HepG2 (cell line): ENCODE results near the gene EDAR. TPM values are rescaled to one million over a fixed set of nuclear protein-coding genes. Genes with fewer than 3 reads are reported as not detected.

ENCODE experiments used
- ATAC-seq: fragments of 200-7000 bp; cut with Tn5 transposase; 3 replicates; pipeline ENCODE4 v1.9.1; 2020; ENCODE audit warnings: mild to moderate bottlenecking, moderate library complexity
- BruUV-seq: library from RNA; stranded (reverse); fragments of 400-500 nt; replicated peaks from 2 replicates; lab custom pipeline; 2021; lab: Mats Ljungman, UMichigan
- CTCF ChIA-PET: fragments of 300-600 bp; formaldehyde crosslinking; extraction: SDS; loops from one replicate; lab custom pipeline; 2021; ENCODE audit warnings: low total read pairs, inconsistent platforms, low intra/inter-chr PET ratio; lab: Yijun Ruan, JAX
- POLR2A ChIA-PET: fragments of 350-600 bp; sonication (Branson Sonifier 250); formaldehyde crosslinking; loops from one replicate; lab custom pipeline; 2020; ENCODE audit warnings: antibody characterized with exemption, inconsistent platforms; lab: Yijun Ruan, JAX
- DNase-seq: peaks from one replicate; pipeline ENCODE4 v3.0.0-alpha.2; 2015; ENCODE audit warnings: low spot score
- FAIRE-seq: peaks from 3 replicates; lab custom pipeline; 2011; peaks lifted over from hg19 to GRCh38; lab: Jason Lieb, UNC
- H2AFZ ChIP-seq: one replicate; pipeline ENCODE4 v1.6.1; 2011; ENCODE audit warnings: low read length, inconsistent platforms
- H3K27ac ChIP-seq: fragments of 300-600 bp; 3 replicates; pipeline ENCODE4 v1.8.0; 2011; ENCODE audit warnings: mixed run types, mild to moderate bottlenecking, mixed read lengths, low read length, inconsistent platforms; ENCODE audit not compliant: insufficient read depth; ENCODE audit errors: extremely low read length
- H3K27me3 ChIP-seq, 2 experiments: fragments of 200-600 bp in 1 of 2; 2 replicates in 1 of 2; 3 replicates in 1 of 2; pipeline versions ENCODE4 v1.6.0 to v1.8.0; 2011; ENCODE audit warnings: low read length in 2 of 2, mild to moderate bottlenecking in 2 of 2, moderate library complexity in 2 of 2, inconsistent platforms in 1 of 2; ENCODE audit not compliant: insufficient read depth in 2 of 2, control insufficient read depth in 1 of 2
- H3K36me3 ChIP-seq, 2 experiments: fragments of 200-600 bp in 1 of 2; replicated peaks in 1 of 2; 2 replicates in 1 of 2; 3 replicates in 1 of 2; pipeline versions ENCODE4 v1.5.1 to v1.8.0; 2011; ENCODE audit warnings: low read length in 2 of 2, inconsistent platforms in 1 of 2; ENCODE audit not compliant: insufficient read depth in 2 of 2, control insufficient read depth in 1 of 2
- H3K4me1 ChIP-seq: 2 replicates; pipeline ENCODE4 v1.5.1; 2012; ENCODE audit warnings: low read length, inconsistent platforms; ENCODE audit not compliant: insufficient read depth
- H3K4me2 ChIP-seq: 2 replicates; pipeline ENCODE4 v1.6.0; 2011; ENCODE audit warnings: low read depth, low read length, inconsistent platforms
- H3K4me3 ChIP-seq, 3 experiments: fragments of 200-600 bp in 1 of 3; sonication (generic), shearing (Covaris generic) in 1 of 3; replicated peaks in 1 of 3; 2 replicates each; pipeline ENCODE4 v1.5.1; 2011 to 2016; ENCODE audit warnings: low read length in 3 of 3, inconsistent platforms in 2 of 3, low read depth in 2 of 3, mild to moderate bottlenecking in 2 of 3, control low read depth in 1 of 3, mixed read lengths in 1 of 3; ENCODE audit not compliant: insufficient read depth in 1 of 3
- H3K79me2 ChIP-seq: one replicate; pipeline ENCODE4 v1.6.1; 2011; ENCODE audit warnings: low read length, inconsistent platforms; ENCODE audit not compliant: insufficient read depth
- H3K9ac ChIP-seq: 2 replicates; pipeline ENCODE4 v1.6.0; 2011; ENCODE audit warnings: mild to moderate bottlenecking, low read depth, low read length, inconsistent platforms; ENCODE audit not compliant: insufficient read depth
- H3K9me3 ChIP-seq: 2 replicates; pipeline ENCODE4 v1.5.1; 2012; ENCODE audit warnings: mild to moderate bottlenecking, low read length
- H4K20me1 ChIP-seq: 2 replicates; pipeline ENCODE4 v1.6.0; 2011; ENCODE audit warnings: inconsistent platforms, mild to moderate bottlenecking, low read length, moderate library complexity; ENCODE audit not compliant: insufficient read depth
- CBX5 ChIP-seq: sonication (generic); formaldehyde crosslinking; IDR thresholded peaks from 2 replicates; pipeline ENCODE4 v1.4.0; 2020; ENCODE audit warnings: missing genetic modification reagents, borderline replicate concordance
- EEA1 ChIP-seq: sonication (generic); formaldehyde crosslinking; IDR thresholded peaks from 2 replicates; pipeline ENCODE4 v1.5.1; 2020; ENCODE audit warnings: mild to moderate bottlenecking, missing genetic modification reagents, borderline replicate concordance
- FOXO1 ChIP-seq: sonication (generic); formaldehyde crosslinking; IDR thresholded peaks from 2 replicates; pipeline ENCODE4 v1.4.0; 2020; ENCODE audit warnings: missing genetic modification reagents
- KDM5B ChIP-seq: sonication (generic); formaldehyde crosslinking; IDR thresholded peaks from 2 replicates; pipeline ENCODE4 v1.4.0; 2020; ENCODE audit warnings: missing genetic modification reagents, mild to moderate bottlenecking, borderline replicate concordance
- LCORL ChIP-seq, 2 experiments: fragments of 450-650 bp in 1 of 2; sonication (generic) in 1 of 2; formaldehyde crosslinking in 1 of 2; IDR thresholded peaks; 2 replicates each; pipeline versions ENCODE4 v1.5.0 to v1.6.1; 2017 to 2020; ENCODE audit warnings: antibody characterized with exemption in 1 of 2, missing genetic modification reagents in 1 of 2
- MED13 ChIP-seq: sonication (generic); formaldehyde crosslinking; IDR thresholded peaks from 2 replicates; pipeline ENCODE4 v1.5.0; 2020; ENCODE audit warnings: missing genetic modification reagents
- MZF1 ChIP-seq: sonication (generic); formaldehyde crosslinking; IDR thresholded peaks from 2 replicates; pipeline ENCODE4 v1.8.1; 2023; ENCODE audit warnings: mild to moderate bottlenecking, missing genetic modification reagents, borderline replicate concordance
- NR0B2 ChIP-seq: sonication (generic); formaldehyde crosslinking; IDR thresholded peaks from 2 replicates; pipeline ENCODE4 v1.4.0; 2020; ENCODE audit warnings: mild to moderate bottlenecking, missing genetic modification reagents
- PLRG1 ChIP-seq: fragments of 450-650 bp; conservative IDR thresholded peaks from 2 replicates; pipeline ENCODE4 v1.6.1; 2016
- TAF1 ChIP-seq: sonication (generic); formaldehyde crosslinking; IDR thresholded peaks from 2 replicates; pipeline ENCODE4 v1.4.0; 2020; ENCODE audit warnings: missing genetic modification reagents
- ZBTB25 ChIP-seq: IDR thresholded peaks from 2 replicates; pipeline ENCODE4 v1.6.1; 2018; ENCODE audit warnings: missing genetic modification reagents
- ZNF143 ChIP-seq: sonication (generic); formaldehyde crosslinking; IDR thresholded peaks from 2 replicates; pipeline ENCODE4 v1.4.0; 2020; ENCODE audit warnings: missing genetic modification reagents
- ZNF530 ChIP-seq: sonication (generic); formaldehyde crosslinking; IDR thresholded peaks from 2 replicates; pipeline ENCODE4 v1.5.0; 2020; ENCODE audit warnings: low read depth, mild to moderate bottlenecking, missing genetic modification reagents
- ZNF607 ChIP-seq: sonication (generic); formaldehyde crosslinking; IDR thresholded peaks from 2 replicates; pipeline ENCODE4 v1.5.1; 2020; ENCODE audit warnings: missing genetic modification reagents, mild to moderate bottlenecking, borderline replicate concordance
- WGBS: methylation state at CpG from one replicate; pipeline ENCODE4 v1.1.6; 2017; ENCODE audit warnings: low lambda C conversion rate; 5-methylcytosine and 5-hydroxymethylcytosine counted together
- in situ Hi-C: cut with HindIII; loops from 2 replicates; pipeline ENCODE4 v1.10.0; 2017; ENCODE audit warnings: low pct_unique_long_range_greater_than_20kb; ENCODE audit not compliant: extremely low pct_ligation_motif_present
- intact Hi-C: fragments of 100-400 bp; cut with micrococcal nuclease; formaldehyde crosslinking; loops from one replicate; pipeline ENCODE4 v1.10.0; 2022; ENCODE audit not compliant: unreplicated experiment
- polyA plus RNA-seq, 8 experiments: library from polyadenylated mRNA; depleted of rRNA in 3 of 8; stranded (reverse) in 7 of 8; unstranded in 1 of 8; fragments of >200 nt; fragmentation: Illumina TruSeq in 4 of 8; extraction: Trizol in 4 of 8; gene quantifications; 2 replicates each; pipeline versions ENCODE4 v1.2.1 to v1.2.3, GENCODE V29; 2011 to 2016; ENCODE audit warnings: low read depth in 4 of 8, missing spikeins in 1 of 8, mixed read lengths in 1 of 8; ENCODE audit not compliant: insufficient read depth in 1 of 8
- total RNA-seq, 5 experiments: library from RNA; depleted of rRNA; stranded (reverse); fragments of >200 nt; fragmentation: Illumina TruSeq; extraction: Trizol; gene quantifications; 2 replicates each; pipeline ENCODE4 v1.2.3, GENCODE V29; 2016; ENCODE audit warnings: low read depth in 1 of 5

Gene EDAR
- total and polyA plus RNA-seq, 2 of the 13 experiments (the other 11 are each of a cell fraction or from before 2014, with no cell fraction given) = not detected

- TF ChIP-seq NR0B2 (CRISPR knock-in tag) (no peak), ZNF607 (CRISPR knock-in tag) (no peak)
- ChIA-PET POLR2A (no interaction called here), CTCF (no interaction called here)
- no peak overlapping the region for H3K4me3 ChIP-seq
- H3K27me3 ChIP-seq = peaks cover 2 to 27% of the 10 kb centered on the region in 2 experiments; a peak in 3 of 5 replicates
- H3K79me2 ChIP-seq = no peaks in the 10 kb centered on the region
- H3K27ac ChIP-seq = no peak overlapping the region
- ATAC-seq (no peak), DNase-seq (no peak), FAIRE-seq (no peak)
- WGBS = 30% methylated on average over 1 of the region's 1 CpG
- no peaks in the 10 kb centered on the region; the same call in 1 of the 2 replicates for H4K20me1 ChIP-seq
- H3K9ac ChIP-seq = no peak overlapping the region
- no TSS peak for BruUV-seq
- H3K36me3 ChIP-seq = no peaks in the 10 kb centered on the region
- intact Hi-C loops (no loop called here), in situ Hi-C loops (no loop called here)
- H3K4me1 ChIP-seq = peaks cover 8% of the 10 kb centered on the region; the same call in 1 of the 2 replicates
- no peak overlapping the region for H2AFZ ChIP-seq
- H3K4me2 ChIP-seq = no peak overlapping the region
- H3K9me3 ChIP-seq = no peaks in the 10 kb centered on the region
Measured at GRCh38 chr2:108908713-108909070, 80.3 kb downstream of the EDAR start.

GRCh38 chr2:108907822-108908712 lies 81.0 kb downstream of the EDAR start:
- H4K20me1 ChIP-seq = no peaks in the 10 kb centered on the region; the same call in 1 of the 2 replicates
- ChIA-PET CTCF (no interaction called here), POLR2A (no interaction called here)
- no peak for ATAC-seq
- H3K4me3 ChIP-seq = no peak overlapping the region
- in situ Hi-C loops = no loop called here
- no peak overlapping the region for H3K4me2 ChIP-seq
- H3K27ac ChIP-seq = no peak overlapping the region
- H3K9me3 ChIP-seq = no peaks in the 10 kb centered on the region
- no peak for FAIRE-seq
- H2AFZ ChIP-seq = no peak overlapping the region
- peaks cover 2 to 27% of the 10 kb centered on the region in 2 experiments; a peak in 3 of 5 replicates for H3K27me3 ChIP-seq
- 70% methylated on average over 13 of the region's 24 CpGs for WGBS
- no TSS peak for BruUV-seq
- DNase-seq = no peak
- intact Hi-C loops = no loop called here
- no peaks in the 10 kb centered on the region for H3K36me3 ChIP-seq
- H3K4me1 ChIP-seq = peaks cover 8% of the 10 kb centered on the region; the same call in 1 of the 2 replicates
- H3K9ac ChIP-seq = no peak overlapping the region
- no peaks in the 10 kb centered on the region for H3K79me2 ChIP-seq
- TF ChIP-seq MZF1 (CRISPR knock-in tag) (no peak), LCORL (IDR thresholded peaks at IDR 0.05) (no peak), LCORL (CRISPR knock-in tag; IDR thresholded peaks at IDR 0.05) (no peak), FOXO1 (CRISPR knock-in tag) (no peak), TAF1 (CRISPR knock-in tag) (no peak), MED13 (CRISPR knock-in tag) (no peak), ZBTB25 (CRISPR knock-in tag) (no peak), PLRG1 (no peak), CBX5 (CRISPR knock-in tag) (no peak), KDM5B (no peak), ZNF530 (CRISPR knock-in tag) (no peak), EEA1 (CRISPR knock-in tag) (no peak), ZNF143 (CRISPR knock-in tag) (no peak)
